GM23338 (cell line): Measurements from ENCODE around the gene LARGE1. TPM values are rescaled to one million over a fixed set of nuclear protein-coding genes. Genes with fewer than 3 reads are reported as not detected.

Source experiments
- ATAC-seq: fragments of 200-7000 bp; cut with Tn5 transposase; 3 replicates; pipeline ENCODE4 v1.9.1; 2020
- DNase-seq: peaks from one replicate; pipeline ENCODE4 v3.0.0-alpha.2; 2015; ENCODE audit warnings: low spot score
- H2AFZ ChIP-seq: fragments of 200-600 bp; sonication (generic); 2 replicates; pipeline ENCODE4 v1.8.0; 2016; ENCODE audit warnings: antibody characterized with exemption, mild to moderate bottlenecking, moderate library complexity
- H3F3A ChIP-seq: fragments of 200-600 bp; sonication (generic); replicated peaks from 2 replicates; pipeline ENCODE4 v1.8.0; 2017; ENCODE audit warnings: antibody characterized with exemption, mixed run types, low read depth
- H3K27ac ChIP-seq: fragments of 200-600 bp; sonication (generic); 2 replicates; pipeline ENCODE4 v1.6.1; 2016; ENCODE audit warnings: low read depth
- H3K27me3 ChIP-seq: fragments of 200-600 bp; sonication (generic); 2 replicates; pipeline ENCODE4 v1.8.0; 2016; ENCODE audit warnings: mild to moderate bottlenecking, mixed run types, moderate library complexity; ENCODE audit not compliant: insufficient read depth
- H3K36me3 ChIP-seq: fragments of 200-600 bp; sonication (generic); 2 replicates; pipeline ENCODE4 v1.8.0; 2016; ENCODE audit warnings: mild to moderate bottlenecking; ENCODE audit not compliant: insufficient read depth
- H3K4me1 ChIP-seq: fragments of 200-600 bp; sonication (generic); 2 replicates; pipeline ENCODE4 v1.8.0; 2016; ENCODE audit warnings: mild to moderate bottlenecking, moderate library complexity; ENCODE audit not compliant: insufficient read depth
- H3K4me2 ChIP-seq: fragments of 200-600 bp; sonication (generic); 2 replicates; pipeline ENCODE4 v1.7.1; 2017; ENCODE audit warnings: mixed run types
- H3K4me3 ChIP-seq: fragments of 200-600 bp; sonication (generic); 2 replicates; pipeline ENCODE4 v1.6.1; 2016; ENCODE audit warnings: mixed run types
- H3K79me2 ChIP-seq: fragments of 200-600 bp; sonication (generic); replicated peaks from 2 replicates; pipeline ENCODE4 v1.8.0; 2017; ENCODE audit warnings: mild to moderate bottlenecking; ENCODE audit not compliant: insufficient read depth
- H3K9me2 ChIP-seq: fragments of 200-600 bp; sonication (generic); 2 replicates; pipeline ENCODE4 v1.8.0; 2017; ENCODE audit not compliant: insufficient read depth
- H4K20me1 ChIP-seq: fragments of 200-600 bp; sonication (generic); replicated peaks from 2 replicates; pipeline ENCODE4 v1.8.0; 2017; ENCODE audit warnings: mild to moderate bottlenecking; ENCODE audit not compliant: insufficient read depth
- H3K27ac Mint-ChIP-seq: 2 replicates; pipeline ENCODE4 v1.8.0; 2020; ENCODE audit warnings: inconsistent platforms, mild to moderate bottlenecking, moderate library complexity, mixed read lengths
- H3K27me3 Mint-ChIP-seq: 3 replicates; pipeline ENCODE4 v1.8.0; 2022; ENCODE audit warnings: low read depth, mild to moderate bottlenecking, moderate library complexity, mixed read lengths, inconsistent platforms; ENCODE audit not compliant: insufficient read depth, poor library complexity
- H3K36me3 Mint-ChIP-seq: 3 replicates; pipeline ENCODE4 v1.8.0; 2021; ENCODE audit warnings: low read depth, mild to moderate bottlenecking, inconsistent platforms, moderate library complexity, mixed read lengths
- H3K4me1 Mint-ChIP-seq: 3 replicates; pipeline ENCODE4 v1.8.0; 2020; ENCODE audit warnings: mild to moderate bottlenecking, inconsistent platforms, mixed read lengths
- H3K4me3 Mint-ChIP-seq: 3 replicates; pipeline ENCODE4 v1.8.0; 2021; ENCODE audit warnings: moderate library complexity, mild to moderate bottlenecking, inconsistent platforms, mixed read lengths
- H3K9me3 Mint-ChIP-seq: 3 replicates; pipeline ENCODE4 v1.8.0; 2020; ENCODE audit warnings: moderate library complexity, mild to moderate bottlenecking, inconsistent platforms, mixed read lengths
- EZH2 ChIP-seq: fragments of 200-600 bp; sonication (generic); IDR thresholded peaks from one replicate; pipeline ENCODE4 v1.8.0; 2017; ENCODE audit warnings: antibody characterized with exemption, mild to moderate bottlenecking, low read depth; ENCODE audit not compliant: unreplicated experiment
- NANOG ChIP-seq: IDR thresholded peaks from 2 replicates; pipeline ENCODE4 v1.6.1; 2016; ENCODE audit warnings: antibody characterized with exemption, borderline replicate concordance
- STAT1 ChIP-seq: IDR thresholded peaks from one replicate; pipeline ENCODE4 v1.6.1; 2016; ENCODE audit warnings: antibody characterized with exemption; ENCODE audit not compliant: unreplicated experiment
- ZNF331 ChIP-seq: fragments of 250-450 bp; sonication (Bioruptor Pico); IDR thresholded peaks from 2 replicates; pipeline ENCODE4 v1.5.0; 2020; ENCODE audit warnings: low read depth, mild to moderate bottlenecking, moderate library complexity
- polyA plus RNA-seq: library from polyadenylated mRNA; unstranded; fragments of >200 nt; fragmentation: Nextera tagmentation; extraction: Ambion mirVana; gene quantifications from 2 replicates; pipeline ENCODE4 v1.2.1, GENCODE V29; 2016
- total RNA-seq: library from RNA; depleted of rRNA; stranded (reverse); fragments of >200 nt; shearing (Covaris generic); gene quantifications from 2 replicates; pipeline ENCODE4 v1.2.3, GENCODE V29; 2014
- TF ChIP-seq, protein P1 (sequence below): fragments of 250-450 bp; sonication (Bioruptor Pico); IDR thresholded peaks from 2 replicates; pipeline ENCODE4 v1.5.0; 2020; ENCODE audit warnings: mild to moderate bottlenecking, moderate library complexity
- TF ChIP-seq, protein P2 (sequence below): IDR thresholded peaks from one replicate; pipeline ENCODE4 v1.6.1; 2018; ENCODE audit warnings: antibody characterized with exemption; ENCODE audit not compliant: unreplicated experiment
- TF ChIP-seq, protein P3 (sequence below), 2 experiments: fragments of 200-600 bp in 1 of 2; sonication (generic) in 1 of 2; conservative IDR thresholded peaks; 2 replicates each; pipeline versions ENCODE4 v1.5.1 to v1.6.1; 2016 to 2017; ENCODE audit warnings: antibody characterized with exemption in 2 of 2, low read depth in 2 of 2, mild to moderate bottlenecking in 2 of 2, moderate library complexity in 1 of 2

LARGE1 gene
- total and polyA plus RNA-seq, 2 experiments from 2014 or later, result 12.8 to 75.6 TPM

DNA sequence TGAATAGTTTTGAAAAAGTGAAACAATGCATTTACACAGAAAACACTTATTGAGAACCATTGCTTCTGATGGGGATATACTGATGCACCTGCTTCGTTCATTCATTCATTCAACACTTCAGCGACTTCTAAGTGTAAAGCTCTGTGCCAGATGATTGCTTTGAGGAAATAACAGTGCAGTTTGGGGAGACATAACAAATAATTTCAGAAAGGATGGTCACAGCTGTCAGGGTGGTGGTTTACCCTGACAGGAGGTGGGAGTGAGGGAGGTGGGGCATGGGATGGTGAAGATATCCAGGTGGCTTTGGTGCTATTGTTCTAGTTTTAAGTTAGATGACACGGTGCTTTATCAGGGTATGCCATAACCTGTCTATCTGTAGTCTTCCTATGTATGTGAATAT is 344.1 kb downstream of the LARGE1 start:
- Histone ChIP-seq H3K27me3 (no peaks in the 10 kb centered on the region), H3K79me2 (peaks cover 16% of the 10 kb centered on the region), H2AFZ (no peak overlapping the region), H3K9me2 (no peaks in the 10 kb centered on the region), H3F3A (no peaks in the 10 kb centered on the region), H3K4me2 (no peak overlapping the region), H3K4me3 (no peak overlapping the region), H3K4me1 (peaks cover 3% of the 10 kb centered on the region; the same call in 1 of the 2 replicates), H4K20me1 (peaks cover 25% of the 10 kb centered on the region), H3K27ac (no peak overlapping the region), H3K36me3 (no peaks in the 10 kb centered on the region)
- ATAC-seq, result no peak
- H3K27ac Mint-ChIP-seq, result no peak overlapping the region
- no peaks in the 10 kb centered on the region for H3K36me3 Mint-ChIP-seq
- no peak for DNase-seq
- H3K4me3 Mint-ChIP-seq, result no peak overlapping the region
- H3K4me1 Mint-ChIP-seq, result peaks cover 20% of the 10 kb centered on the region
- no peak for TF ChIP-seq EZH2
- no peak for TF ChIP-seq ZNF331 (CRISPR knock-in tag)
- no peak for TF ChIP-seq STAT1
- TF ChIP-seq, protein P1, sequence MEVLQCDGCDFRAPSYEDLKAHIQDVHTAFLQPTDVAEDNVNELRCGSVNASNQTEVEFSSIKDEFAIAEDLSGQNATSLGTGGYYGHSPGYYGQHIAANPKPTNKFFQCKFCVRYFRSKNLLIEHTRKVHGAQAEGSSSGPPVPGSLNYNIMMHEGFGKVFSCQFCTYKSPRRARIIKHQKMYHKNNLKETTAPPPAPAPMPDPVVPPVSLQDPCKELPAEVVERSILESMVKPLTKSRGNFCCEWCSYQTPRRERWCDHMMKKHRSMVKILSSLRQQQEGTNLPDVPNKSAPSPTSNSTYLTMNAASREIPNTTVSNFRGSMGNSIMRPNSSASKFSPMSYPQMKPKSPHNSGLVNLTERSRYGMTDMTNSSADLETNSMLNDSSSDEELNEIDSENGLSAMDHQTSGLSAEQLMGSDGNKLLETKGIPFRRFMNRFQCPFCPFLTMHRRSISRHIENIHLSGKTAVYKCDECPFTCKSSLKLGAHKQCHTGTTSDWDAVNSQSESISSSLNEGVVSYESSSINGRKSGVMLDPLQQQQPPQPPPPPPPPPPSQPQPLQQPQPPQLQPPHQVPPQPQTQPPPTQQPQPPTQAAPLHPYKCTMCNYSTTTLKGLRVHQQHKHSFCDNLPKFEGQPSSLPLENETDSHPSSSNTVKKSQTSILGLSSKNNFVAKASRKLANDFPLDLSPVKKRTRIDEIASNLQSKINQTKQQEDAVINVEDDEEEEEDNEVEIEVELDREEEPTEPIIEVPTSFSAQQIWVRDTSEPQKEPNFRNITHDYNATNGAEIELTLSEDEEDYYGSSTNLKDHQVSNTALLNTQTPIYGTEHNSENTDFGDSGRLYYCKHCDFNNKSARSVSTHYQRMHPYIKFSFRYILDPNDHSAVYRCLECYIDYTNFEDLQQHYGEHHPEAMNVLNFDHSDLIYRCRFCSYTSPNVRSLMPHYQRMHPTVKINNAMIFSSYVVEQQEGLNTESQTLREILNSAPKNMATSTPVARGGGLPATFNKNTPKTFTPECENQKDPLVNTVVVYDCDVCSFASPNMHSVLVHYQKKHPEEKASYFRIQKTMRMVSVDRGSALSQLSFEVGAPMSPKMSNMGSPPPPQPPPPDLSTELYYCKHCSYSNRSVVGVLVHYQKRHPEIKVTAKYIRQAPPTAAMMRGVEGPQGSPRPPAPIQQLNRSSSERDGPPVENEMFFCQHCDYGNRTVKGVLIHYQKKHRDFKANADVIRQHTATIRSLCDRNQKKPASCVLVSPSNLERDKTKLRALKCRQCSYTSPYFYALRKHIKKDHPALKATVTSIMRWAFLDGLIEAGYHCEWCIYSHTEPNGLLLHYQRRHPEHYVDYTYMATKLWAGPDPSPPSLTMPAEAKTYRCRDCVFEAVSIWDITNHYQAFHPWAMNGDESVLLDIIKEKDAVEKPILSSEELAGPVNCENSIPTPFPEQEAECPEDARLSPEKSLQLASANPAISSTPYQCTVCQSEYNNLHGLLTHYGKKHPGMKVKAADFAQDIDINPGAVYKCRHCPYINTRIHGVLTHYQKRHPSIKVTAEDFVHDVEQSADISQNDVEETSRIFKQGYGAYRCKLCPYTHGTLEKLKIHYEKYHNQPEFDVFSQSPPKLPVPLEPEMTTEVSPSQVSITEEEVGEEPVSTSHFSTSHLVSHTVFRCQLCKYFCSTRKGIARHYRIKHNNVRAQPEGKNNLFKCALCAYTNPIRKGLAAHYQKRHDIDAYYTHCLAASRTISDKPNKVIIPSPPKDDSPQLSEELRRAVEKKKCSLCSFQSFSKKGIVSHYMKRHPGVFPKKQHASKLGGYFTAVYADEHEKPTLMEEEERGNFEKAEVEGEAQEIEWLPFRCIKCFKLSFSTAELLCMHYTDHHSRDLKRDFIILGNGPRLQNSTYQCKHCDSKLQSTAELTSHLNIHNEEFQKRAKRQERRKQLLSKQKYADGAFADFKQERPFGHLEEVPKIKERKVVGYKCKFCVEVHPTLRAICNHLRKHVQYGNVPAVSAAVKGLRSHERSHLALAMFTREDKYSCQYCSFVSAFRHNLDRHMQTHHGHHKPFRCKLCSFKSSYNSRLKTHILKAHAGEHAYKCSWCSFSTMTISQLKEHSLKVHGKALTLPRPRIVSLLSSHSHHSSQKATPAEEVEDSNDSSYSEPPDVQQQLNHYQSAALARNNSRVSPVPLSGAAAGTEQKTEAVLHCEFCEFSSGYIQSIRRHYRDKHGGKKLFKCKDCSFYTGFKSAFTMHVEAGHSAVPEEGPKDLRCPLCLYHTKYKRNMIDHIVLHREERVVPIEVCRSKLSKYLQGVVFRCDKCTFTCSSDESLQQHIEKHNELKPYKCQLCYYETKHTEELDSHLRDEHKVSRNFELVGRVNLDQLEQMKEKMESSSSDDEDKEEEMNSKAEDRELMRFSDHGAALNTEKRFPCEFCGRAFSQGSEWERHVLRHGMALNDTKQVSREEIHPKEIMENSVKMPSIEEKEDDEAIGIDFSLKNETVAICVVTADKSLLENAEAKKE (CRISPR knock-in tag), result no peak
- TF ChIP-seq, protein P2, sequence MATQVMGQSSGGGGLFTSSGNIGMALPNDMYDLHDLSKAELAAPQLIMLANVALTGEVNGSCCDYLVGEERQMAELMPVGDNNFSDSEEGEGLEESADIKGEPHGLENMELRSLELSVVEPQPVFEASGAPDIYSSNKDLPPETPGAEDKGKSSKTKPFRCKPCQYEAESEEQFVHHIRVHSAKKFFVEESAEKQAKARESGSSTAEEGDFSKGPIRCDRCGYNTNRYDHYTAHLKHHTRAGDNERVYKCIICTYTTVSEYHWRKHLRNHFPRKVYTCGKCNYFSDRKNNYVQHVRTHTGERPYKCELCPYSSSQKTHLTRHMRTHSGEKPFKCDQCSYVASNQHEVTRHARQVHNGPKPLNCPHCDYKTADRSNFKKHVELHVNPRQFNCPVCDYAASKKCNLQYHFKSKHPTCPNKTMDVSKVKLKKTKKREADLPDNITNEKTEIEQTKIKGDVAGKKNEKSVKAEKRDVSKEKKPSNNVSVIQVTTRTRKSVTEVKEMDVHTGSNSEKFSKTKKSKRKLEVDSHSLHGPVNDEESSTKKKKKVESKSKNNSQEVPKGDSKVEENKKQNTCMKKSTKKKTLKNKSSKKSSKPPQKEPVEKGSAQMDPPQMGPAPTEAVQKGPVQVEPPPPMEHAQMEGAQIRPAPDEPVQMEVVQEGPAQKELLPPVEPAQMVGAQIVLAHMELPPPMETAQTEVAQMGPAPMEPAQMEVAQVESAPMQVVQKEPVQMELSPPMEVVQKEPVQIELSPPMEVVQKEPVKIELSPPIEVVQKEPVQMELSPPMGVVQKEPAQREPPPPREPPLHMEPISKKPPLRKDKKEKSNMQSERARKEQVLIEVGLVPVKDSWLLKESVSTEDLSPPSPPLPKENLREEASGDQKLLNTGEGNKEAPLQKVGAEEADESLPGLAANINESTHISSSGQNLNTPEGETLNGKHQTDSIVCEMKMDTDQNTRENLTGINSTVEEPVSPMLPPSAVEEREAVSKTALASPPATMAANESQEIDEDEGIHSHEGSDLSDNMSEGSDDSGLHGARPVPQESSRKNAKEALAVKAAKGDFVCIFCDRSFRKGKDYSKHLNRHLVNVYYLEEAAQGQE, result no peak
- TF ChIP-seq NANOG, result no peak
- TF ChIP-seq, protein P3, sequence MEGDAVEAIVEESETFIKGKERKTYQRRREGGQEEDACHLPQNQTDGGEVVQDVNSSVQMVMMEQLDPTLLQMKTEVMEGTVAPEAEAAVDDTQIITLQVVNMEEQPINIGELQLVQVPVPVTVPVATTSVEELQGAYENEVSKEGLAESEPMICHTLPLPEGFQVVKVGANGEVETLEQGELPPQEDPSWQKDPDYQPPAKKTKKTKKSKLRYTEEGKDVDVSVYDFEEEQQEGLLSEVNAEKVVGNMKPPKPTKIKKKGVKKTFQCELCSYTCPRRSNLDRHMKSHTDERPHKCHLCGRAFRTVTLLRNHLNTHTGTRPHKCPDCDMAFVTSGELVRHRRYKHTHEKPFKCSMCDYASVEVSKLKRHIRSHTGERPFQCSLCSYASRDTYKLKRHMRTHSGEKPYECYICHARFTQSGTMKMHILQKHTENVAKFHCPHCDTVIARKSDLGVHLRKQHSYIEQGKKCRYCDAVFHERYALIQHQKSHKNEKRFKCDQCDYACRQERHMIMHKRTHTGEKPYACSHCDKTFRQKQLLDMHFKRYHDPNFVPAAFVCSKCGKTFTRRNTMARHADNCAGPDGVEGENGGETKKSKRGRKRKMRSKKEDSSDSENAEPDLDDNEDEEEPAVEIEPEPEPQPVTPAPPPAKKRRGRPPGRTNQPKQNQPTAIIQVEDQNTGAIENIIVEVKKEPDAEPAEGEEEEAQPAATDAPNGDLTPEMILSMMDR (conservative IDR thresholded peaks at IDR 0.05; ENCODE audit: low read depth in 2 of 2), result no peak
- peaks cover 6% of the 10 kb centered on the region for H3K27me3 Mint-ChIP-seq
- no peaks in the 10 kb centered on the region for H3K9me3 Mint-ChIP-seq
